K562 (cell line): Measurements from ENCODE around the gene CHCHD6. TPM values are rescaled to one million over a fixed set of nuclear protein-coding genes. Genes with fewer than 3 reads are reported as not detected.

Source experiments
- ATAC-seq: fragments of 200-7000 bp; cut with Tn5 transposase; 3 replicates; pipeline ENCODE4 v1.9.1; 2020; ENCODE audit warnings: moderate library complexity
- BruUV-seq: library from RNA; stranded (reverse); fragments of 400-500 nt; replicated peaks from 2 replicates; lab custom pipeline; 2021; lab: Mats Ljungman, UMichigan
- CTCF ChIA-PET: fragments of 300-600 bp; formaldehyde crosslinking; extraction: SDS; loops from one replicate; lab custom pipeline; 2021; ENCODE audit warnings: low intra/inter-chr PET ratio; lab: Yijun Ruan, JAX
- POLR2A ChIA-PET: fragments of 300-600, 350-650 bp; sonication (Branson Sonifier 250); formaldehyde crosslinking; extraction: SDS; loops from one replicate; lab custom pipeline; 2021; ENCODE audit warnings: antibody characterized with exemption, inconsistent platforms; lab: Yijun Ruan, JAX
- DNase-seq, 4 experiments: peaks; one replicate each; pipeline versions ENCODE4 v3.0.0 to v3.0.0-alpha.2; 2011 to 2018; ENCODE audit warnings: low spot score in 3 of 4, mixed read lengths in 3 of 4; ENCODE audit errors: extremely low read depth in 1 of 4
- FAIRE-seq: peaks from 2 replicates; lab custom pipeline; 2011; peaks lifted over from hg19 to GRCh38; lab: Jason Lieb, UNC
- H2AFZ ChIP-seq: 2 replicates; pipeline ENCODE4 v1.6.0; 2011; ENCODE audit warnings: low read depth, low read length, control low read depth, inconsistent platforms
- H3K27ac ChIP-seq: fragments of 200-600 bp; 3 replicates; pipeline ENCODE4 v1.8.0; 2011; ENCODE audit warnings: low read depth, mild to moderate bottlenecking, control low read depth, inconsistent platforms, low read length, moderate library complexity, mixed read lengths; ENCODE audit errors: extremely low read depth
- H3K27me3 ChIP-seq, 2 experiments: fragments of 300-600 bp in 1 of 2; 2 replicates in 1 of 2; 3 replicates in 1 of 2; pipeline versions ENCODE4 v1.6.0 to v1.8.0; 2011; ENCODE audit warnings: inconsistent platforms in 2 of 2, low read length in 2 of 2, mild to moderate bottlenecking in 1 of 2, mixed read lengths in 1 of 2, moderate library complexity in 1 of 2; ENCODE audit not compliant: control insufficient read depth in 2 of 2, insufficient read depth in 2 of 2
- H3K36me3 ChIP-seq: fragments of 300-600 bp; 3 replicates; pipeline ENCODE4 v1.8.0; 2011; ENCODE audit warnings: mild to moderate bottlenecking, low read length, inconsistent platforms; ENCODE audit not compliant: control insufficient read depth, insufficient read depth
- H3K4me1 ChIP-seq, 2 experiments: fragments of 200-600 bp in 1 of 2; replicated peaks in 1 of 2; 2 replicates in 1 of 2; 3 replicates in 1 of 2; pipeline versions ENCODE4 v1.5.1 to v1.8.0; 2011; ENCODE audit warnings: inconsistent platforms in 2 of 2, low read length in 2 of 2, mild to moderate bottlenecking in 1 of 2, mixed read lengths in 1 of 2, moderate library complexity in 1 of 2; ENCODE audit not compliant: control insufficient read depth in 2 of 2, insufficient read depth in 2 of 2
- H3K4me2 ChIP-seq: 2 replicates; pipeline ENCODE4 v1.6.1; 2011; ENCODE audit warnings: low read length, control low read depth, inconsistent platforms, mixed read lengths; ENCODE audit not compliant: insufficient read depth
- H3K4me3 ChIP-seq: fragments of 200-600 bp; sonication (generic), shearing (Covaris generic); 2 replicates; pipeline ENCODE4 v1.5.1; 2016; ENCODE audit warnings: control low read depth, inconsistent platforms
- H3K79me2 ChIP-seq: fragments of 200-600 bp; 3 replicates; pipeline ENCODE4 v1.8.0; 2011; ENCODE audit warnings: low read length, inconsistent platforms; ENCODE audit not compliant: control insufficient read depth, insufficient read depth
- H3K9ac ChIP-seq, 2 experiments: 2 replicates each; pipeline versions ENCODE4 v1.6.0 to v1.6.1; 2011; ENCODE audit warnings: low read depth in 2 of 2, low read length in 2 of 2, control low read depth in 1 of 2, inconsistent platforms in 1 of 2, mild to moderate bottlenecking in 1 of 2, mixed read lengths in 1 of 2; ENCODE audit not compliant: insufficient read depth in 1 of 2
- H3K9me1 ChIP-seq: one replicate; pipeline ENCODE4 v1.6.0; 2011; ENCODE audit warnings: inconsistent platforms, mild to moderate bottlenecking, low read length, moderate library complexity; ENCODE audit not compliant: control insufficient read depth, insufficient read depth
- H3K9me3 ChIP-seq: replicated peaks from 2 replicates; pipeline ENCODE4 v1.5.1; 2011; ENCODE audit warnings: low read depth, low read length, inconsistent platforms; ENCODE audit not compliant: control insufficient read depth, insufficient read depth
- H4K20me1 ChIP-seq: replicated peaks from 2 replicates; pipeline ENCODE4 v1.6.1; 2011; ENCODE audit warnings: low read length, inconsistent platforms, mixed read lengths; ENCODE audit not compliant: control insufficient read depth, insufficient read depth
- ARID1B ChIP-seq: fragments of 450-650 bp; IDR thresholded peaks from 2 replicates; pipeline ENCODE4 v1.6.1; 2016; ENCODE audit warnings: antibody characterized with exemption, mild to moderate bottlenecking, inconsistent platforms
- CEBPG ChIP-seq, 3 experiments: fragments of 200-800 bp in 1 of 3; sonication (Bioruptor generic) in 1 of 3; sonication (generic) in 1 of 3; formaldehyde crosslinking in 1 of 3; IDR thresholded peaks in 2 of 3; conservative IDR thresholded peaks in 1 of 3; 2 replicates each; pipeline versions ENCODE4 v1.6.1 to v1.8.0; 2016 to 2022; ENCODE audit warnings: missing compliant biosample characterization in 2 of 3, missing genetic modification characterization in 2 of 3, mild to moderate bottlenecking in 1 of 3, missing genetic modification reagents in 1 of 3
- COPS2 ChIP-seq: fragments of 450-650 bp; conservative IDR thresholded peaks from 2 replicates; pipeline ENCODE4 v1.6.1; 2016; ENCODE audit warnings: mild to moderate bottlenecking, moderate library complexity
- CTCFL ChIP-seq: IDR thresholded peaks from 2 replicates; pipeline ENCODE4 v1.6.1; 2011; ENCODE audit warnings: borderline replicate concordance, low read depth, mild to moderate bottlenecking, moderate library complexity, low read length; ENCODE audit not compliant: insufficient read depth, poor library complexity, severe bottlenecking
- EGR1 ChIP-seq: fragments of 450-650 bp; conservative IDR thresholded peaks from 2 replicates; pipeline ENCODE4 v1.6.1; 2017; ENCODE audit warnings: mild to moderate bottlenecking
- FOS ChIP-seq: IDR thresholded peaks from 3 replicates; pipeline ENCODE4 v1.6.1; 2011; ENCODE audit not compliant: insufficient read length; ENCODE audit errors: extremely low read depth
- HMG20B ChIP-seq: fragments of 250-450 bp; sonication (Bioruptor Pico); IDR thresholded peaks from 2 replicates; pipeline ENCODE4 v1.5.0; 2021; ENCODE audit warnings: mild to moderate bottlenecking
- MTF1 ChIP-seq: fragments of 250-450 bp; sonication (Bioruptor Pico); IDR thresholded peaks from 2 replicates; pipeline ENCODE4 v1.9.0; 2021; ENCODE audit warnings: moderate library complexity, mild to moderate bottlenecking, inconsistent platforms, borderline replicate concordance
- NFE2 ChIP-seq: IDR thresholded peaks from 2 replicates; pipeline ENCODE4 v1.6.1; 2014; ENCODE audit warnings: antibody characterized with exemption, low read depth
- POLR3G ChIP-seq: IDR thresholded peaks from 2 replicates; pipeline ENCODE4 v1.6.1; 2011; ENCODE audit not compliant: insufficient read length, insufficient replicate concordance; ENCODE audit errors: extremely low read depth
- SMARCA4 ChIP-seq: fragments of 450-650 bp; IDR thresholded peaks from 2 replicates; pipeline ENCODE4 v1.6.1; 2016
- SMARCE1 ChIP-seq: fragments of 450-650 bp; IDR thresholded peaks from 2 replicates; pipeline ENCODE4 v1.7.1; 2016; ENCODE audit warnings: mild to moderate bottlenecking
- XRCC3 ChIP-seq: fragments of 450-650 bp; IDR thresholded peaks from 2 replicates; pipeline ENCODE4 v1.6.1; 2017; ENCODE audit warnings: mild to moderate bottlenecking, moderate library complexity
- ZNF324 ChIP-seq: fragments of 250-450 bp; sonication (Bioruptor Pico); IDR thresholded peaks from 2 replicates; pipeline ENCODE4 v1.4.0; 2020; ENCODE audit warnings: mild to moderate bottlenecking
- ZNF766 ChIP-seq: fragments of 200-800 bp; sonication (Bioruptor generic); conservative IDR thresholded peaks from 2 replicates; pipeline ENCODE4 v1.6.1; 2016; ENCODE audit warnings: missing genetic modification characterization, missing compliant biosample characterization
- WGBS: fragments of 100-300 bp; shearing (Covaris generic); methylation state at CpG from one replicate; pipeline ENCODE4 v1.1.6; 2016; ENCODE audit warnings: low coverage, mixed read lengths; ENCODE audit not compliant: insufficient coverage; ENCODE audit errors: missing lambda C conversion rate; 5-methylcytosine and 5-hydroxymethylcytosine counted together
- in situ Hi-C: fragments of 300-500 bp; cut with MboI; formaldehyde crosslinking; loops from 4 replicates; pipeline ENCODE4 v1.15.0; 2018; ENCODE audit warnings: inconsistent platforms, mixed read lengths
- intact Hi-C: fragments of 100-400 bp; cut with micrococcal nuclease; formaldehyde crosslinking; loops from 2 replicates; pipeline ENCODE4 v1.14.2; 2022
- polyA plus RNA-seq, 8 experiments: library from polyadenylated mRNA; depleted of rRNA in 4 of 8; stranded (reverse) in 5 of 8; unstranded in 3 of 8; fragments of >200 nt; fragmentation: Nextera tagmentation in 2 of 8; fragmentation: Illumina TruSeq in 1 of 8; extraction: Ambion mirVana in 2 of 8; extraction: Trizol in 1 of 8; gene quantifications; 2 replicates each; pipeline versions ENCODE4 v1.2.1 to v1.2.3, GENCODE V29; 2011 to 2014; ENCODE audit warnings: inconsistent platforms in 1 of 8, missing spikeins in 1 of 8
- total RNA-seq, 7 experiments: library from RNA; depleted of rRNA in 6 of 7; stranded (reverse); fragments of >200 nt in 6 of 7; fragmentation: Illumina TruSeq in 2 of 7; extraction: Trizol in 2 of 7; gene quantifications; 2 replicates each; pipeline versions ENCODE4 v1.2.1 to v1.2.3, GENCODE V29; 2011 to 2021; ENCODE audit warnings: low replicate concordance in 1 of 7
- TF ChIP-seq, protein P1 (sequence below): fragments of 450-650 bp; IDR thresholded peaks from 2 replicates; pipeline ENCODE4 v1.6.1; 2017; ENCODE audit warnings: antibody characterized with exemption, mild to moderate bottlenecking

The CHCHD6 gene
- total and polyA plus RNA-seq, 9 of the 15 experiments (the other 6 are each of a cell fraction or from before 2014, with no cell fraction given), result 4.6 to 18.6 (median 10.9) TPM

GRCh38 chr3:126926684-126927400 lies 222.8 kb downstream of the CHCHD6 start:
- Histone ChIP-seq H3K4me1 (peaks cover 16 to 43% of the 10 kb centered on the region in 2 experiments), H3K36me3 (no peaks in the 10 kb centered on the region), H4K20me1 (no peaks in the 10 kb centered on the region), H3K9ac (peak overlapping the region in 1 of 2 experiments; percentile 42; a peak in 1 of 4 replicates), H2AFZ (no peak overlapping the region), H3K27ac (peak overlapping the region; percentile 2; the same call in 1 of the 3 replicates), H3K27me3 (no peaks in the 10 kb centered on the region), H3K4me2 (peak overlapping the region; percentile 11), H3K9me1 (no peaks in the 10 kb centered on the region), H3K9me3 (no peaks in the 10 kb centered on the region), H3K79me2 (peaks cover 3% of the 10 kb centered on the region; the same call in 1 of the 3 replicates), H3K4me3 (no peak overlapping the region)
- FAIRE-seq (peak; percentile 90), ATAC-seq (peak; percentile 56), DNase-seq (peak; percentile 40 to 66 (median 47))
- in situ Hi-C loops (no loop called here), intact Hi-C loops (no loop called here)
- WGBS, result 45% methylated on average over 6 of the region's 11 CpGs
- POLR2A ChIA-PET, result interaction anchor here (0.6 to 1.3 kb wide), 5 partner anchors 12 to 1783 kb away, joined by 3 to 4 read pairs (median 4); no protein-coding TSS in a partner anchor
- BruUV-seq, result no TSS peak
- CTCF ChIA-PET, result no interaction called here
- TF ChIP-seq ZNF324 (no peak), CEBPG (CRISPR knock-in tag; IDR thresholded peaks at IDR 0.05) (no peak), CEBPG (tag; conservative IDR thresholded peaks at IDR 0.05 in 1 of 2, IDR thresholded peaks at IDR 0.05 in 1 of 2) (no peak), SMARCA4 (peak; percentile 68), POLR3G (no peak), NFE2 (0 out of 2 replicates have a peak, but pooled peaks have one; percentile 10), FOS (peak; percentile 44), COPS2 (no peak), XRCC3 (no peak), SMARCE1 (peak; percentile 72), MTF1 (CRISPR knock-in tag) (no peak), ARID1B (peak; percentile 66), CTCFL (peak; percentile 13), EGR1 (peak; percentile 79), ZNF766 (no peak), HMG20B (CRISPR knock-in tag) (no peak)
- TF ChIP-seq, protein P1, sequence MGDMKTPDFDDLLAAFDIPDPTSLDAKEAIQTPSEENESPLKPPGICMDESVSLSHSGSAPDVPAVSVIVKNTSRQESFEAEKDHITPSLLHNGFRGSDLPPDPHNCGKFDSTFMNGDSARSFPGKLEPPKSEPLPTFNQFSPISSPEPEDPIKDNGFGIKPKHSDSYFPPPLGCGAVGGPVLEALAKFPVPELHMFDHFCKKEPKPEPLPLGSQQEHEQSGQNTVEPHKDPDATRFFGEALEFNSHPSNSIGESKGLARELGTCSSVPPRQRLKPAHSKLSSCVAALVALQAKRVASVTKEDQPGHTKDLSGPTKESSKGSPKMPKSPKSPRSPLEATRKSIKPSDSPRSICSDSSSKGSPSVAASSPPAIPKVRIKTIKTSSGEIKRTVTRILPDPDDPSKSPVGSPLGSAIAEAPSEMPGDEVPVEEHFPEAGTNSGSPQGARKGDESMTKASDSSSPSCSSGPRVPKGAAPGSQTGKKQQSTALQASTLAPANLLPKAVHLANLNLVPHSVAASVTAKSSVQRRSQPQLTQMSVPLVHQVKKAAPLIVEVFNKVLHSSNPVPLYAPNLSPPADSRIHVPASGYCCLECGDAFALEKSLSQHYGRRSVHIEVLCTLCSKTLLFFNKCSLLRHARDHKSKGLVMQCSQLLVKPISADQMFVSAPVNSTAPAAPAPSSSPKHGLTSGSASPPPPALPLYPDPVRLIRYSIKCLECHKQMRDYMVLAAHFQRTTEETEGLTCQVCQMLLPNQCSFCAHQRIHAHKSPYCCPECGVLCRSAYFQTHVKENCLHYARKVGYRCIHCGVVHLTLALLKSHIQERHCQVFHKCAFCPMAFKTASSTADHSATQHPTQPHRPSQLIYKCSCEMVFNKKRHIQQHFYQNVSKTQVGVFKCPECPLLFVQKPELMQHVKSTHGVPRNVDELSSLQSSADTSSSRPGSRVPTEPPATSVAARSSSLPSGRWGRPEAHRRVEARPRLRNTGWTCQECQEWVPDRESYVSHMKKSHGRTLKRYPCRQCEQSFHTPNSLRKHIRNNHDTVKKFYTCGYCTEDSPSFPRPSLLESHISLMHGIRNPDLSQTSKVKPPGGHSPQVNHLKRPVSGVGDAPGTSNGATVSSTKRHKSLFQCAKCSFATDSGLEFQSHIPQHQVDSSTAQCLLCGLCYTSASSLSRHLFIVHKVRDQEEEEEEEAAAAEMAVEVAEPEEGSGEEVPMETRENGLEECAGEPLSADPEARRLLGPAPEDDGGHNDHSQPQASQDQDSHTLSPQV, result peak; percentile 66; the same call in 1 of the 2 replicates
